ENCODE results near the gene NME4.

The NME4 gene

DNA sequence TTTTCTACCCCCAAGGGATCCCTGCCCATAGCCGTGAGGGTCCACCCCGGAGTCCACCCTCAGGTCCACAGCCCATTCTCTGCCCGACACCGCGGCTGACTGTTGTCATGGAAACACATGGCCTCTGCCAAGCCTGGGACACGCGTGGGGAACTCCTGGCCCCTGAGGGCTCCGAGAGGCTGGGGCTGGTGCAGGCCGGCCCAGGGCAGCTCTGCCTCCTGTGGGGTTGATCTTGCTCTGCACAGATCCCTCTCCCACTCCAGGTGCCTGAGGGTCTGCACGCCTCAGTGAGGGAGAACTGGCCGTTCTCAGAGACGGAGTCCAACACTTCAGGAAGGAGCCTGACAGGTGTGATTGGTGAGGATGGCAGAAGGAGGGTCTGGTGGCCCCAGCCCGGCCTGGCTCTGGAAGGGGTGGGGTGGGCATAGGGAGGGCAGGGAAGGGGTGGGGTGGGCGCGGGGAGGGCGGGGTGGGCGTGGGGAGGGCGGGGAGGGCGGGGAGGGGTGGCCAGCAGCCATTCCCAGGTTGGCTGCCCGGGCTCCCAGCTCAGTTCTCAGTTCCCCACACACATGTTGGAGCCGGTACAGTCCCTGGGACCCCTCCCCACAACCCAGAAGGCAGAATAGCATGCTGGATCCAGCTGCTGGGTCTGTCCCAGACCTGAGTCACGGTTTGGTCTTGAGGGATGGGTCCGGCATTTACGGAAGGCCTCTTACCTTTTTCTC lies 33.1 kb upstream of the NME4 start:
- no peak for DNase-seq

DNA sequence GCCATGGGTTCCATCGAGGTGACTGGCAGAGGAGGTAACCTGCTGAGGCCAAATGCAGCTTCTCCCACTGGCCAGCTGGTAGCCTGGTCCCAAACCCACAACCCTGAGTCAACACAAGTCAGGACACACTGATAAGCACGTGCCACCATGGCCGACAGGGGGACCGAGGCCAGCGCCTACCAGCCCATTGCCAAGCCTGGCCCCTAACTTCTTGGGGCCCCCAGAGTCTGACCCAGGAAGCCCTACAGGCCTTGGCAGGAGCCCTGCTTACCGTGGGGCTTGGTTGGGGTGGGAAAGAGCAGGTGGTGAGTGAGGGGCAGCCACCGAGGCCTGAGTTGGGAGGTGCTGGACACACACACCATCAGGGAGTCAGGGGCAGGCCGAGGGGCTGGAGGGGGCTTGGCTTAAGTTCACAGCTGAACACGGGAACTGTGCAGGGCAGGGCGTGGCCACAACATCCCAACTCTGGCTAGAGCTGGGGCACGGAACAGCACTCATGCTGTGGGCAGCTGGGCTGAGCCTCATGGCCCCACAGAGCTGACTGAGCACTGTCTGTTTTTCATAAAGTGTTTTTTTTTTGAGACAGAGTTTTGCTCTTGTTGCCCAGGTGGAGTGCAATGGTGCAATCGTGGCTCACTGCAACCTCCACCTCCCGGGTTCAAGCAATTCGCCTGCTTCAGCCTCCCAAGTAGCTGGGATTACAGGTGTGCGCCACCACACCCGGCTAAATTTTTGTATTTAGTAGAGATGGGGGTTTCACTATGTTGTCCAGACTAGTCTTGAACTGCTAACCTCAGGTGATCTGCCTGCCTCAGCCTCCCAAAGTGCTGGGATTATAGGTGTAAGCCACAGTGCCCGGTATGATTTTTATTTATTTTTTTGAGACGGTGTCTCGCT lies 32.2 kb upstream of the NME4 start:
- no peak for DNase-seq

DNA sequence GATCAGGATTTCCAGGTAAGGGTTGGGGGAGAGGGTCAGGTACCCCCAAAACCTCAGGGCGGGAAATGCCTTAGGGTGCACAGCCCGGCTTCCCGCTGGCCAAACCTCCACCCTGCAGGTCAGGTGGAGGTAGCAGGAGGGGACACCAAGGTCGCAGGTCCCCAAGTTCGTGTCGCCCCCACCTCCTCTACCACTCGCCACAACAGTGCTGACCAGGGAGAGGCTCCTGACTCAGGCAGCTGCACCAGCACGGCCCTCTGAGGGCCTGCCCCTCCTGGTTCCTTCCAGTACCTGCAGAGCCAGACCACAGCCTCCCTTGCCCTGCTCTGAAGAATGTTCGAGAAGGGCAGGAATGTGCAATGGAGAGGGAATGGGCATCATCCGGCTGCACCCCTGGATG lies 30.5 kb upstream of the NME4 start:
- DNase-seq, result no peak

DNA sequence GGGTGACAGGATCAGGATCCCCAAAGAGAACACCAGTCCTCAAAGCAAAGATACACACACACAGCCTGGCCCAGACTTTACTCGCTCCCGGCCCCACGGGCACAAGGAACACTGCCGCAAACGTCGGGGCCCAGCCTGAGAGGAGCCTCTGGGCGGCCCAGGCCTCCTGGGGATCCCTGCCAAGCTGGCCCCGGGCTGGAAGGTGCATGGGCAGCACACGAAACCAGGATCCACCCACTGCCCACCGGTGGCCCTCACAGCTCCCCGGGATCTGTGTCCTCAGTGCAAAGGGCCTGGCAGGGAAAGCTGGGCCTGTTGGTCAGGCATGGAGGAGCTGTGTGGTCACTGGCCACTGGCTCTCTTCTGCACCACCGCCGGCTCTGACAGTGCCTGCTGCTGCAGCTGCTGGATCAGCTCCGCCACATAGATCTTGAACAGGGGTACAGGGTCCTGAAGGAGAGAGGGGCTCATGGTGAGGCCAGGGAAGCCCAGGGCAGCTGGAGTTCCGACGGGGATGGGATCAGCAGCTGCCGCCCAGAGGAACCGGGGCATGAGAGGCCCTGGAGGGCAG lies 29.6 kb upstream of the NME4 start:
- DNase-seq, result no peak

DNA sequence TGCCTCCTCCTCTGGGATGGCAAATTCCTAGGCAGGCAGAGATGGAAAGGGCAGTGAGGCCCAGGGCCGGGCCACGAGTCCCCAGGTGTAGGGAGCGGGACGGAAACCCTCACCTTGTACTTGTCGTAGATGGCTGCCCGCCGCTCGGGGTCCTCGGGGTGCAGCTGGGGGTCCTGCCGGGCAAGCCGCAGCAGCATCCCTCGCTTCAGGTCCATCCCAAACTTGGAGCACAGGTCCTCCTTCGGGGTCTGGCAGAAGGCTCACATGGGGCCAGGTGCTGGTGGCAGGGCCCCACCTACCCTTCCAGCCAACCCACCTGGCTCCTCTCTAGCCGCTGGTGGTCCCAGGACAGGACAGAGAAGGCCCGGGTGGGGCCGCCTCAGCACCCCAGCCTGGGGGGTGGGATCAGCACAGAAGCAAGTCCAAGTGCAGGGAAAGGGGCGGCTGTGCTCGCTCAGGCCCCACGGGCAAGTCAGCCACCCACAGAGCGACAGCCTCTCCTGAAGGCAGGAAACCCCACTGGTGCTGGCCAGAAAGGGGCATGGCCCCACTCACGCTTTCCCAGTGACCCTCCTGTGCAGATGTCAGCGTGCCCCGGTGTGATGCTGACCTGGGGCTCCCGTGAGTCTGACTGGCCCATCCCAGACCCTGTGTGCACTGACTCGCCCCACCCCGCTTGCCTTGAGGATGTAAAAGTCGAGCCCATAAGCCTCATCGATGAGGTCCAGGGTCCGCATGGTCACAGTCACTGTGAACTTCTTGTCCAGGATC lies 28.4 kb upstream of the NME4 start:
- no peak for DNase-seq

DNA sequence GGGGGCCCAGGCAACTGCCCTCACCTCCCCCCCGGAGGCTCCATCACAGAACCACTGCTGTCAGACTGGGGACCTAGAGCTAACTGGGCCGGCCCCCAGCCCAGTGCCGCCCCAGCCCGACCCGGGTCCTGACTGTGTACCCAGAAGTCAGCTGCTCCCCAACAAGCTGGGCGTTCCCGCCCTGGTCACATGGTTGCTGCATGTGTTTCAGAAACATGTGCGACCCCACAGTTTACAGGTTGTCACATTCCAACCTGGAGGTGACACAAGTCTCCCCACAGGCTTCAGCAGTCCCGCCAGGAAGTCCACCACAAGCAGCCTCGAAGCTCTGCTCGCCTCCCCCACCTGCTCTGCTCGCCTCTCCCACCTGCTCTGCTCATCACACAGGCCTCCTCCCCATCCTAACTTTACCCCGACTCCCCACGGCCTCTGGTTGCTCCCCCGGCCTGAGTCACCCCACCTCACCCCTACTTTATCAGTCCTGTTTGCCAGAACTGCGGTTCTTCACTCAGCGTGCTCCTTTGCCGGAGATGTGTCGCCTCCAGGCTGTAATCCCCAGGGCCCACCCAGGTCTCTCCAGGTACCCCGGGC lies 27.6 kb upstream of the NME4 start:
- no peak for DNase-seq

DNA sequence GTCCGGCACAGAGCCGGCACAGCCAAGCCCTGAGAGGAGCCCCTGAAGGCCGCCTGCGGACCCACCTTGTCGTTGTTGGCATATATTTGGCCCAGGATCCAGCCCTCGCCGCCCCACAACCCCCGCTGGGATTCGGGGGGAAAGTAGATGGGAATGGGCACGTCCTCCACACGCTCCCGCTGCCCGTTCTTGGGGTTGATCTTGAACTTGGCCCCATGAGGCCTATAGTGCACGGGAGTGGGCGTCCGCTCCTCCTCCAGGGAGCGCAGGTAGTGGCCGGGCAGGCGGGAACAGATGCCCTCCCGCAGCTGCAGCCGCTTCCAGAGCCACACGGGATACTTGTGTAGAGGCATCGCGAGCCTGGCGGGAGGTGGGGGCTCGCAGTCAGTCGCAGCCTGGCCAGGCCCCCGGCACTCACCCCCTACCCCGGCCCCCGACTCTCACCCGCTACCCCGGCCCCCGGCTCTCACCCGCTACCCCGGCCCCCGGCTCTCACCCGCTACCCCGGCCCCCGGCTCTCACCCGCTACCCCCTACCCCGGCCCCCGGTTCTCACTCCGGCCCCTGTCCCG lies 27.0 kb upstream of the NME4 start:
- no peak for DNase-seq

DNA sequence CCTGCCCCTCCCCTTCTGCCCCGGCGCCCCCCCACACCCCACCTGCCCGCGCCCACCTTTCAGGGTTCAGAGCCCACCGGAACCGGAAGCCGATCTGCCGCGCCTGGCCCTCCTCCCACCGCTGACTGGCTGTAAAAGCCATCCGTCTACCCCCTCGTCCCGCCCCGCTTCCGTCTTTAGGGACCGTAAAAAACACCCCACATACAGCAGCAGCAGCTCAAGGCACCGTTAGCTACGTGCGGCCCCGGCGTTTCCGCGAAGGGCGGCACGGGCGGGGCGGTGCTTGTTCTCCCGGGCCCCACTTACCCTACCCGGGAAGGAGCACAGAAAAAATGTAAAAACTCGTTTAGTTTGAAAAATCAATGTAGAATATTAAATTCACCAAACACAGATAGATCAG lies 26.6 kb upstream of the NME4 start, which contains the start of gene MRPL28:
MRPL28 (minus strand) TSS at position 96 of the 400 bp plus-strand sequence. CDS start 320 bp downstream, outside the sequence.
- peak; percentile 75 to 89 (median 82) for DNase-seq

DNA sequence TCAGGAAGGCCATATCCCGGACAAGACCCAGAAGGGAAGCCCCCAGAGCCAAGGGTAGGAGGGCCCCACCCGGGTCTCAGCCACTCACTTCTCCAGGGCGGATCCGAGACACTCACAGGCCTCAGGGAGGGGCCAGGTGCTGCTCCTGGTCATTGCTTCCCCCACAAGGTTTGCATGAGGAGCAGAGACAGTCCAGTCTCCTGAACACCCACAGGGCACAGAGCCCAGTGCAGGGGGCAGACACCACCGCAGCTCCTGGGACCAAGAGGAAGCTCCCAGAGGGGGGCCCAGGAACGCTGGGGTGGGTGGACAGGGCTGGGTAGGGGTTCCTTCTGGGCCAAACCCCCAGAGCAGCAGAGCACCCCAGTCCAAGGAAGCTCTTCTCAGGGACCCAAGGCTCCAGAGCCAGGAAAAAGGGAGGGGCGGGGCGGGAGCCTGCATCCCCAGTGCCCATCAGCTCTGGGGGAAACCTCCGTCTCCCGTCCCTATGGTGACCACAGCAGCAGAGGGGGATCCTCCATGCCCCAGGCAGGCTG lies 26.0 kb upstream of the NME4 start:
- DNase-seq, result no peak

DNA sequence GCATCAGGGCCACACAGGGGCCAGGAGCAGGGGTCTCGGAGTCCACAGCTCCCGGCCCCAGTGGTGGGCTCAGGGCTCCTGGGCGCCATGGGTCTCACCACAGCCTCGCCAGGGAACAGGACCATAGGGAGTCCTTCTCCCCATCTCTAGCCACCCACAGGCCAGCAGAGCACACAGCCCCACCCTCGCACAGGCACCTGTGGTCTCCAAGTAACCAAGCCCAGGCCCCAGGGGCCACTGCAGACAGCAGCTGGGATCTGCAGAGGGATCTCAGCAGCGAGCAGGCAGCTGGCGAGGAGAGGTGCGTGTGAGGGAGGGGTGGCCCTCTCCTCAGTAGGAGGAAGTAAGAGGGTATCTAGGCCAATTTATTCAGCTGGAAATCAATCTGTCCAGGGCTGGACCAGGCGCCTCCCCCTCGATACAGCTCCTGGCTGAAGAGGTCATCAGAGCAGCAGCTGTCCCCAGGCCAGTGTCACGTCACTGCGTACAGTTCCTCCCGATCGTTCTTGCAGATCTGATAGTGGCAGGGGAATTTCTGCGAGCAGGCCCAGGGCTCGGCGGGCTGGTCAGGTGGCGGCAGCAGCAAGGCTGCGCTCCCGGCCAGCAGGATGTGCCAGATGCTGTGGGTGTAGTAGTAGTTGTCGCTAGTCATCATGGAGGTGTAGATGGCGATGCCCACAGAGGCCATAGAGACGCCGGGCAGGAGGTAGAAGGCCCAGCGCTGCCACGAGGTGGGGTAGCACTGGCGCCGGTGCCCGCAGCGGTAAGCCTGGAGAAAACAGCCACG lies 25.3 kb upstream of the NME4 start:
- DNase-seq, result no peak

DNA sequence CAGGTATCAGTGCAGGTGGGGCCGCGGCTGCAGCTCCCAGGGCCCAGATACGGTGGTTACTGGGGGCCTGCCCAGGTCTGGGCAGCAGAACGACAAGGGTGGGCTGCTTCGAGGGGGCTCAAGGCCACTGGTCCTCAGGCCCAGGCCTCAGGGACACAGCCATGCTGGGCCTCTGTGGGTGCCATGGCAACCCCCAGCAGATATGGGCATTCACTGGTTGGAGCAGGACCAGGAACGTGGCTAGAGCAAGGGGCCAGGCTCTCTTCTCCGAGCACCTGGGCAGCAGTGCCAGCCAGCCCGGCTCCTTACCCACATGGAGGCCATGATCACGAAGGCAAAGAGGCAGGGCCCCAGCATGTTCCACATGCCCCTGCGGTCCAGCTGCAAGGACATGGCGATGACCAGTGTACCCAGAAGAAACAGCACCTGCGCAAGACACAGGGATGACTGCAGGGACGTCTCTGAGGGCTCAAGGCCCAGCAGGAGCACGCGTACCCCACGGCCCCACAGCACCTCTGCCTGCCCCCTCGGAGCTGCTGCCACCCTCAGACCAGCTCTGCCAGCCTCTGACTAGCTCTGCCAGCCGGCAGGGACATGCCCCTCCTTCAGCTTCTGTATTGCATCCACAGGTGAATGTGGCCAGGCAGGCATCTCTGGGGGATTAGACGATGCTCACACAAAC lies 24.6 kb upstream of the NME4 start:
- DNase-seq, result no peak

DNA sequence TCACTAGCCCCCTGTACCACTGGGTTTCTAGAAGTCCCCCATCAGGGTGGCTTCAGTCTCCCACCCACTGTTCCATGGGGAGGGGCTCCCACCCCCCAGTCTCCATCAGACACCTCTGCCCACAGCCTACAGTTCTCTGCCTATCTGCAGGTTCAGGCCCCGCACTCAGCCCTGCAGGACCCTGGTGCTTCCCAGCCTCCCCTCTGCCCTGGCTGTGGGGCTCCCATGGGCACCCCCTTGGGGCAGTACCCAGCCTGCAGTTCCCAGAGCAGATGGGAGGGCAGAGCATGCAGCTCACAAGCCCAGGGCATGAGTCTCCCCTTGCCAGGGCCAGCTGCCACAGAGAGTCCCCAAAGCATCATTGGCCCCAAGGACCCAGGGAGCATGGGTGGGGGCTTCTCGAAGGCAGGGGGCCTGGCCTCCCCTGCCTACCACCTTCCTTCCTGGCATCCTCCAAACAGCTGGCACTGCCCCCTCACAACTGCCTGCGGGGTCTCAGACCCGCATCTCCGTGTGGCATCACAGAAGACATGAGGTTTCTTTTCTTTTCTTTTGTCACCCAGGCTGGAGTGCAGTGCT lies 23.9 kb upstream of the NME4 start:
- DNase-seq, result no peak

DNA sequence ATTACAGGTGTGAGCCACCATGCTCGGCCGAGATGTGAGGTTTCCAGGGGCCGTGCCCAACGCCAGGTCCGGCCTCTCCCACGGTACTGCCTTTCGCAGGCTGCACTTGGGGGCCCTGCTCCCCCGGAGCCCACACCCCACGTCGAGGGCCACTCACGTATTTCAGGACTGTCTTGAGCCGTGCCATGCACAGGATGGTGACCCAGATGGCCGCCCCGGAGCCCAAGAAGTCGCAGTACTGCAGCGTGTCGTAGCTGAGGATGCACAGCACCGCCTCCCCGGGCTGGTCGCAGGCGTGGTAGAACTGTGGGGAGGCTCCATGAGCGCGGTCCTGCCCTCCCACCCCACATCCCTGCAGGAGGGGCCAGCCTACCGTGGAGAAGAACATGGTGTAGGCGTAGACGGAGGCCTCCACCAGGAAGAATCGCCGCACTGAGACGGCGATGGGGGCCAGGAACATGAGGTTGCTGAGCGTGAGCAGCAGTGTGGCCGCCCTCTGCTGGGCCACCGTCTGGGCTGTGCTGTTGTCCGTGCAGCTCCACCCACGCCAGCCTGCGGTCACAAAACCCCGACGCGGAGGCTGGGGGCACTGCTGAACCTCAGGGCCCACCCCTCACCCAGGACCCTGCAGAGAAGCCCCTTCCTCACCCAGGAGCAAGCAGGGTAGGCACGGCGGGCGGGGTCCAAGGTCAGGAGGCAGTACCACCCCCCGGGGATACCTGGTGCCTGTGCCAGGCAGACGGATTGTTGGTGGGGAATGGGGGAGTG lies 23.0 kb upstream of the NME4 start:
- no peak for DNase-seq

DNA sequence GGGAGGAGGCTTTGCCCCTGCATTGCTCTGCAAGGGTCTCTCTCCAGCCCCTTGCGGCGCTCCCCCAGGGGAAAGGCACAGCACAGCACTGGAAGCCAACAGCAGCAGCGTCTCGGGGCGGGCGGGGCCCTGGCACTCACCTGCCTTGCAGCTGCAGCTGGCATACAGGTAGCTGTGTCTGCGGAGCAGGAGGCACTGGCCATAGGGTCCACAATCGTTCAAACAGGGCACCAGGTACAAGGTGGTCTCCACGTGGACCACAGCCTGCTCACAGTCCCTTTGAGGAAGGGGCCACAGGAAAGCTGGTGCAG lies 22.4 kb upstream of the NME4 start:
- DNase-seq, result no peak

DNA sequence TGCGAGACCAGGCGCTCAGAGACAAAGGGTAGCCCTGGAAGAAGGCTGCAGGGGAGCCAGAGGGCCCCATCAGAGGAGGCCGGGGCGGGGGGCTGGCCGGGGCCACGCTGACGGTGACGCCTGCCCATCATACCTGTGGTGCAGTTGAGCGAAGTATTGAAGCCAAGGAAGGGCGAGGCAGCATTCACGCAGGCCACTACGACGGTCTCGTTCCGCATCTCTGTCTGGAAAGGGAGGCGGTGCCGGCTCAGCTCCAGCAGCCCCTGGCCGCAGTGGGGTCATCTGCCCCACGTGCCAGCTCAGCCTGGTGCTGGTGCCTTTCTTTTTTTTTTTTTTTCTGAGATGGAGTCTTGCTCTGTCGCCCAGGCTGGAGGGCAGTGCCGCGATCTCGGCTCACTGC lies 21.8 kb upstream of the NME4 start:
- DNase-seq, result no peak

DNA sequence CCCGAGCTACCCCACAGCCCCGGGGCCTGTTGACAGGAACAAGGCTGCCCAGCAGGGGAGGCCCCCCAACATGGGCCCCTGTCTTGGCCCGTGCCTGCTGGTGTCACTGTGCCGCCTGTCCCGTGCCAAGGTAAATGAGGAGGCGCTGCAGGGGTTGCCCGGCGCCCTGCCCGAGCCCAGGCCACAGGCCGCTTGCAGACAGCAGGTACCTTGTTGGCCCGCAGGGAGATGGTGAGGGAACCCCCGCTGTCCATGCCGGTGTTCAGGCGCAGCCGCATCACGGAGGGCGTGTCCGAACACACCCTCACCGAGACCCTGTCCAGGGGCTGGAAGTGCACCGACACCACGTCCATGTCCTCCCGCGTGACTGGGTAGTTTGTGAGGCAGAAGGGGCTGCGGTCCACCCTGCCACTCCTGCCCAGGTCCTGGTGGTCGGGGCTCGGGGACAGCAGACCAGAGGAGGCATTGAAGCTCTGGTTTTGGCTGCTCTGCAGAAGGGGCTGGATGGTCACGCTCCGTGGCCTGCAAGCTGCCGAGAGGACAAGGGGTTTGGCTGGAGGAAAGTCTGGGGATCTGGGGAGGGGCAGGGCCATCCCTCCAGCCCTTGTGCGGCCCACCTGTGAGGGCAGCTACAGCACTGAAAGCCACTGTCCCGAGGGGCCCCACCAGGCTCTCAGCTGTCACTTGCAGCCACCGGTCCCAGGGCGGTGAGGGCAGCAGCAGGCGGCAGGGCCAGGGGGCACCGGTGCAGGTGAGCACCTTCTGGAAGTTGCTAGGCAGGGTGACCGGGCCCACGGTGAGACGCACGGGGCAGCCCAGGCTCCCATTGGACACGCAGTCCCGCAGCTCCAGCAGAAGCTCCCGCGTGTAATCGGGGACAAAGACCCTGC lies 20.8 kb upstream of the NME4 start:
- DNase-seq, result no peak

DNA sequence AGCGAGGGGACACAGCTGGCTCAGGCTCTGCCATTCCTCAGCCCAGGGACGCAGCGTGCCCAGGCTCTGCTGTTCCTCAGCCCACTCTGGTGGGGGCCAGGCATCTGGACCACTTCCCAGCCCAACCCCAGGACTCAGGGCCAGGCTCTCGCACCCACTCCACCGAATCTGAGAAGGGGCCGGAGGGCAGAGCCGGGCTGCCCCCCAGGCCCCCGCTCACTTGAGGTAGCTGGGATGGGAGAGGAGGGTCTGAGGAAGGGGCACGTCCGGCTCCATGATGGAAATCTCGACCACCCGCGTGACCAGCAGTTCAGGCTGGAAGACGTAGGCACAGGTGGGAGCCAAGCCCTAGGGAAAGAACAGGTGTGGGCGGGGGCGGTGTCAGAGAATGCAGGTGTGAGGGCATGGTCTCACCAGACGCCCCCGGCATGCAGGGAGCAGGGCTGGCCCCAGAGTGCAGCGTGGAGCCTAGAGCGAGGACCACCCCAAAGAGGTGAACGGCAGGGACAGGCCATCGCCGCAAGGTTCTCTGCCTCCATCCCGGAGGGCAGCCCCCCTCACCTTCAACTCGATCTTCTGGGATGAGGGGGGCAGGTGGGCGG lies 20.1 kb upstream of the NME4 start:
- no peak for DNase-seq

DNA sequence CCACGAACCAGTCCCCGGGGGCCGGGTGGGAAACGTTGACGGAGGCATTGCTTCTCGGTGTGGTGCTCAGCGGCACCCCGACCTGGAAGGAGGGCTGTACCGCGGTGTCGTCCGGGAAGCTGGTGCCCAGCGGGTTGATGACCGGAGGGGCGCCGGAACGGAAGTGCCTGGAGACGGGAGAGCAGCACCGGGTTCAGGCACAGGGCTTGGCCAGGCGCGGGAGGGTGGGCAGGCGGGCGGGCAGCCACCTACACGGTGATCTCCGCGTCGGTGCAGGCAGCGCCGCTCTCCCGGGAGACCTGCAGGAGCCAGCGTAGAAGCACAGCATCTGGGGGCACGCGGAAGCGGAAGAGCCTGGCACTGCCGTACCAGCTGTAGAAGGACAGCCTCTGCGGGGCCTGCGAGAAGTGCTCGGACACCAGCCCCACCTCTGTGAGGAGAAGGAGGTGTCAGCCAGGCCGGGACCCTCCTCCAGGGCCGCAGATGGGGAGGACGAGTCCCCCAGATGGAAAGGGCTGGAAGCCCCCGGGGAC lies 19.5 kb upstream of the NME4 start:
- DNase-seq, result no peak
